ACC112 (cell line): ENCODE results near the gene CEP85.

ENCODE experiments used
- H2AFZ ChIP-seq: fragments of 200-600 bp; sonication (generic); one replicate; pipeline ENCODE4 v1.6.0; 2017; ENCODE audit warnings: antibody characterized with exemption, low read length; ENCODE audit not compliant: unreplicated experiment
- H3K27ac ChIP-seq: fragments of 200-600 bp; sonication (generic); 2 replicates; pipeline ENCODE4 v1.5.1; 2014; ENCODE audit warnings: low read depth, mild to moderate bottlenecking, antibody characterized with exemption, low read length, moderate library complexity
- H3K27me3 ChIP-seq: fragments of 200-600 bp; sonication (generic); 2 replicates; pipeline ENCODE4 v1.6.1; 2014; ENCODE audit warnings: mild to moderate bottlenecking, antibody characterized with exemption, low read length, moderate library complexity, mixed read lengths; ENCODE audit not compliant: insufficient read depth
- H3K36me3 ChIP-seq: fragments of 200-600 bp; sonication (generic); 2 replicates; pipeline ENCODE4 v1.6.1; 2016; ENCODE audit warnings: mild to moderate bottlenecking, antibody characterized with exemption, low read length, moderate library complexity, mixed read lengths; ENCODE audit not compliant: insufficient read depth
- H3K4me1 ChIP-seq: fragments of 200-600 bp; sonication (generic); one replicate; pipeline ENCODE4 v1.6.1; 2016; ENCODE audit warnings: low read length, mixed read lengths; ENCODE audit not compliant: insufficient read depth, unreplicated experiment, control insufficient read depth
- H3K4me3 ChIP-seq: fragments of 200-600 bp; sonication (generic); 2 replicates; pipeline ENCODE4 v1.5.1; 2014; ENCODE audit warnings: mild to moderate bottlenecking, low read depth, low read length
- H3K79me2 ChIP-seq: fragments of 200-600 bp; sonication (generic); one replicate; pipeline ENCODE4 v1.6.0; 2016; ENCODE audit warnings: low read length; ENCODE audit not compliant: control insufficient read depth, unreplicated experiment, insufficient read depth

Gene CEP85

GRCh38 chr1:26284597-26285347 is 50.8 kb downstream of the CEP85 start:
- Histone ChIP-seq H3K27me3 (no peaks in the 10 kb centered on the region), H3K4me1 (peaks cover 80% of the 10 kb centered on the region), H3K79me2 (peaks cover 36% of the 10 kb centered on the region), H3K27ac (peak overlapping the region; percentile 83), H3K36me3 (no peaks in the 10 kb centered on the region), H2AFZ (no peak overlapping the region), H3K4me3 (no peak overlapping the region)

GRCh38 chr1:26285366-26286063 is 51.5 kb downstream of the CEP85 start:
- H3K36me3 ChIP-seq: no peaks in the 10 kb centered on the region
- no peak overlapping the region for H3K4me3 ChIP-seq
- no peak overlapping the region for H2AFZ ChIP-seq
- H3K27ac ChIP-seq: peak overlapping the region; percentile 83
- H3K79me2 ChIP-seq: peaks cover 30% of the 10 kb centered on the region
- H3K4me1 ChIP-seq: peaks cover 80% of the 10 kb centered on the region
- H3K27me3 ChIP-seq: no peaks in the 10 kb centered on the region

GRCh38 chr1:26286064-26286416 is 52.0 kb downstream of the CEP85 start:
- Histone ChIP-seq H2AFZ (no peak overlapping the region), H3K79me2 (peaks cover 25% of the 10 kb centered on the region), H3K4me1 (peaks cover 75% of the 10 kb centered on the region), H3K36me3 (no peaks in the 10 kb centered on the region), H3K27ac (no peak overlapping the region; the same call in 1 of the 2 replicates), H3K27me3 (no peaks in the 10 kb centered on the region), H3K4me3 (no peak overlapping the region)

- Histone ChIP-seq H2AFZ (no peak overlapping the region), H3K27ac (peak overlapping the region; percentile 8; the same call in 1 of the 2 replicates), H3K27me3 (no peaks in the 10 kb centered on the region), H3K36me3 (no peaks in the 10 kb centered on the region), H3K79me2 (peaks cover 14% of the 10 kb centered on the region), H3K4me3 (no peak overlapping the region), H3K4me1 (peaks cover 64% of the 10 kb centered on the region)
Measured at GRCh38 chr1:26287033-26287711, 53.2 kb downstream of the CEP85 start.

GRCh38 chr1:26287811-26288210 is 53.8 kb downstream of the CEP85 start:
- Histone ChIP-seq H3K79me2 (peaks cover 9% of the 10 kb centered on the region), H3K27ac (no peak overlapping the region), H3K36me3 (no peaks in the 10 kb centered on the region), H3K4me1 (peaks cover 57% of the 10 kb centered on the region), H3K27me3 (no peaks in the 10 kb centered on the region), H2AFZ (no peak overlapping the region), H3K4me3 (no peak overlapping the region)

- H3K4me1 ChIP-seq: peaks cover 51% of the 10 kb centered on the region
Measured at GRCh38 chr1:26288311-26288941, 54.4 kb downstream of the CEP85 start.

GRCh38 chr1:26289158-26290059 is 55.4 kb downstream of the CEP85 start:
- no peak overlapping the region for H3K4me3 ChIP-seq
- no peaks in the 10 kb centered on the region for H3K36me3 ChIP-seq
- H2AFZ ChIP-seq: no peak overlapping the region
- H3K4me1 ChIP-seq: peaks cover 41% of the 10 kb centered on the region
- H3K27ac ChIP-seq: no peak overlapping the region
- no peaks in the 10 kb centered on the region for H3K79me2 ChIP-seq
- H3K27me3 ChIP-seq: no peaks in the 10 kb centered on the region

More at GRCh38 chr1:26288311-26288941, 54.4 kb downstream of the CEP85 start:
- Histone ChIP-seq H3K4me3 (no peak overlapping the region), H3K27me3 (no peaks in the 10 kb centered on the region), H3K36me3 (no peaks in the 10 kb centered on the region), H3K79me2 (peaks cover 3% of the 10 kb centered on the region), H2AFZ (no peak overlapping the region), H3K27ac (no peak overlapping the region)

GRCh38 chr1:26290122-26290881 is 56.3 kb downstream of the CEP85 start:
- no peaks in the 10 kb centered on the region for H3K27me3 ChIP-seq
- H2AFZ ChIP-seq: no peak overlapping the region
- H3K4me1 ChIP-seq: peaks cover 33% of the 10 kb centered on the region
- no peaks in the 10 kb centered on the region for H3K36me3 ChIP-seq
- no peak overlapping the region for H3K27ac ChIP-seq
- H3K4me3 ChIP-seq: no peak overlapping the region
- no peaks in the 10 kb centered on the region for H3K79me2 ChIP-seq

GRCh38 chr1:26290882-26291261 is 56.9 kb downstream of the CEP85 start:
- no peak overlapping the region for H3K4me3 ChIP-seq
- no peak overlapping the region for H3K27ac ChIP-seq

More at GRCh38 chr1:26290882-26291261, 56.9 kb downstream of the CEP85 start:
- H3K36me3 ChIP-seq: no peaks in the 10 kb centered on the region
- H2AFZ ChIP-seq: no peak overlapping the region
- H3K27me3 ChIP-seq: no peaks in the 10 kb centered on the region
- H3K79me2 ChIP-seq: no peaks in the 10 kb centered on the region
- peaks cover 27% of the 10 kb centered on the region for H3K4me1 ChIP-seq
